Measurements from ENCODE around the gene NAA80. TPM values are rescaled to one million over a fixed set of nuclear protein-coding genes. Genes with fewer than 3 reads are reported as not detected.
A peak's percentile ranks its signal among the peaks of the same experiment; 100 is the strongest.

The NAA80 gene
- polyA plus RNA-seq, 2 of the 4 experiments (the other 2 are of a cell fraction): 3.1 to 5.3 TPM

- no peak for ATAC-seq
- no peaks in the 10 kb centered on the region for H3K9me3 ChIP-seq
- TF ChIP-seq RARB (CRISPR knock-in tag; IDR thresholded peaks at IDR 0.05): no peak
- TF ChIP-seq CHD4 (IDR thresholded peaks at IDR 0.05; ENCODE audit: borderline replicate concordance): no peak
- TF ChIP-seq MAX (IDR thresholded peaks at IDR 0.05): no peak
- no peak for TF ChIP-seq ZFP36 (IDR thresholded peaks at IDR 0.05; ENCODE audit: borderline replicate concordance, partially characterized antibody)
- no peak for TF ChIP-seq USF2 (IDR thresholded peaks at IDR 0.05)
- TF ChIP-seq FOXS1 (CRISPR knock-in tag; IDR thresholded peaks at IDR 0.05): no peak
- no peak for TF ChIP-seq CBX8 (IDR thresholded peaks at IDR 0.05)
- TF ChIP-seq, protein P1, sequence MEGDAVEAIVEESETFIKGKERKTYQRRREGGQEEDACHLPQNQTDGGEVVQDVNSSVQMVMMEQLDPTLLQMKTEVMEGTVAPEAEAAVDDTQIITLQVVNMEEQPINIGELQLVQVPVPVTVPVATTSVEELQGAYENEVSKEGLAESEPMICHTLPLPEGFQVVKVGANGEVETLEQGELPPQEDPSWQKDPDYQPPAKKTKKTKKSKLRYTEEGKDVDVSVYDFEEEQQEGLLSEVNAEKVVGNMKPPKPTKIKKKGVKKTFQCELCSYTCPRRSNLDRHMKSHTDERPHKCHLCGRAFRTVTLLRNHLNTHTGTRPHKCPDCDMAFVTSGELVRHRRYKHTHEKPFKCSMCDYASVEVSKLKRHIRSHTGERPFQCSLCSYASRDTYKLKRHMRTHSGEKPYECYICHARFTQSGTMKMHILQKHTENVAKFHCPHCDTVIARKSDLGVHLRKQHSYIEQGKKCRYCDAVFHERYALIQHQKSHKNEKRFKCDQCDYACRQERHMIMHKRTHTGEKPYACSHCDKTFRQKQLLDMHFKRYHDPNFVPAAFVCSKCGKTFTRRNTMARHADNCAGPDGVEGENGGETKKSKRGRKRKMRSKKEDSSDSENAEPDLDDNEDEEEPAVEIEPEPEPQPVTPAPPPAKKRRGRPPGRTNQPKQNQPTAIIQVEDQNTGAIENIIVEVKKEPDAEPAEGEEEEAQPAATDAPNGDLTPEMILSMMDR (IDR thresholded peaks at IDR 0.05): no peak
- TF ChIP-seq EHMT2 (IDR thresholded peaks at IDR 0.05; ENCODE audit: low read depth): no peak
- TF ChIP-seq BHLHE40 (IDR thresholded peaks at IDR 0.05; ENCODE audit: low read depth, low read length): no peak
- no peak for TF ChIP-seq PBX3 (IDR thresholded peaks at IDR 0.05)
- no peak for TF ChIP-seq ZNF302 (CRISPR knock-in tag; IDR thresholded peaks at IDR 0.05)
- no peak for TF ChIP-seq ZC3H11A (IDR thresholded peaks at IDR 0.05)
- no peak for TF ChIP-seq PHF8 (IDR thresholded peaks at IDR 0.05; ENCODE audit: borderline replicate concordance, low read depth)
- ChIA-PET CTCF (interaction anchor here (1.0 to 5.1 kb wide), 6 partner anchors 13 to 33 kb away, joined by 3 to 56 read pairs (median 4); partner anchors contain the start of genes HYAL3 and NAA80), POLR2A (no interaction called here)
- 76% methylated on average over 7 of the region's 14 CpGs for WGBS (ENCODE audit: missing lambda C conversion rate)
- H3K27ac ChIP-seq: peak overlapping the region; percentile 99 to 100; a peak in 5 of 6 replicates
- peak overlapping the region; percentile 65 for H3K4me3 ChIP-seq
- no peak for FAIRE-seq
- peaks cover 30% of the 10 kb centered on the region for H3K4me1 ChIP-seq
- no peak for DNase-seq (ENCODE audit: low read depth in 1 of 2, low spot score in 1 of 2)
- H3K4me2 ChIP-seq: peak overlapping the region; percentile 98
Observed at GRCh38 chr3:50322115-50322385, 22.8 kb upstream of the NAA80 start.

DNA sequence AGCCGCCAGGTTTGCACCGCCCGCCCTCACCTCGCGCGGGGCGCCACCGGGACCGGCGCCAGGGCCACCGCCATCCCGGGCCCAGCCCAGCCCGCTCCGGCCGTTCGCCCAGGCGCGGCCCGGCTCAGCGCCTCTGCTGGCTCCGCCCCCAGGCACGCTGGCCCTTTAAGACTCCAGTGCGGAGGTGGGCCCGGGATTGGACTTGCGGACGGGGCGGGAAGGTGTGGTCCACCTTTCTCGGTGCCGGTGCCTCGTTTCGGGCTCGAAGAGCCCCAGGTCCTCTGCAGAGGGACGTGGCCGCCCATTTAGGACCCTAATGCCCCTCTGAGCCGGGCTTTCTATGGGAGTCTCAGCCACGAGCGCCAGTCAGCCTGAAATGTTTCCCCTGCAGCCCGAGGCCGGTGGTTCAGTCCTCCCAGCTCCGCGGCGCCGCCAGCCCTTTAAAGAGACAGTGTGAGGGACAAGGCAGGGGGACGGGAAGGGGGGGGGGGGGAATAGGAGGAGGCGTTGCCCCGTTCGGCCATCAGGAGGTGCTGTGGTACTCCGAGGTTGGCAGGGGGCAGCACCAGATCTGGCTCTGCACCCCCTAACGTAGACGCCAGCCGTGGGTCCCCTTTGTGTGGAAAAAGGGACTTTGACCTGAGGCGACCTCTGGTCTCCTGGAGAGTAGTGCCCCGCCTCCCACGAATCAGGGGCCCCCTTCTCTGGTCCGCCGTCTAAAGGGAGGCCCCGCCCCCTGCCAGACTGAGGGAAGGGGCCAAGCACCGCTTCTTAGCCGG lies 22.3 kb upstream of the NAA80 start:
- Histone ChIP-seq H3K4me3 (peak overlapping the region; percentile 65), H3K27ac (peak overlapping the region; percentile 99 to 100), H3K4me1 (peaks cover 30% of the 10 kb centered on the region), H3K9me3 (no peaks in the 10 kb centered on the region), H3K4me2 (peak overlapping the region; percentile 98)
- ChIA-PET POLR2A (no interaction called here), CTCF (interaction anchor here (0.5 to 5.1 kb wide), 15 partner anchors 8 to 270 kb away, joined by 3 to 56 read pairs (median 3); partner anchors contain the start of genes HYAL3 and NAA80)
- DNase-seq (ENCODE audit: low read depth in 1 of 2, low spot score in 1 of 2) (peak; percentile 68 to 88), ATAC-seq (peak; percentile 80 to 85), FAIRE-seq (no peak)
- 6% methylated on average over 3 of the region's 59 CpGs for WGBS (ENCODE audit: missing lambda C conversion rate)
- TF ChIP-seq HEYL (CRISPR knock-in tag; IDR thresholded peaks at IDR 0.05): no peak
- TF ChIP-seq BHLHE40 (IDR thresholded peaks at IDR 0.05; ENCODE audit: low read depth, low read length): peak; percentile 44; the same call in 1 of the 2 replicates
- TF ChIP-seq CBX2 (IDR thresholded peaks at IDR 0.05; ENCODE audit: borderline replicate concordance, low read depth): no peak
- TF ChIP-seq, protein P2, sequence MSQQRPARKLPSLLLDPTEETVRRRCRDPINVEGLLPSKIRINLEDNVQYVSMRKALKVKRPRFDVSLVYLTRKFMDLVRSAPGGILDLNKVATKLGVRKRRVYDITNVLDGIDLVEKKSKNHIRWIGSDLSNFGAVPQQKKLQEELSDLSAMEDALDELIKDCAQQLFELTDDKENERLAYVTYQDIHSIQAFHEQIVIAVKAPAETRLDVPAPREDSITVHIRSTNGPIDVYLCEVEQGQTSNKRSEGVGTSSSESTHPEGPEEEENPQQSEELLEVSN (IDR thresholded peaks at IDR 0.05; ENCODE audit: borderline replicate concordance, low read depth): no peak
- no peak for TF ChIP-seq USF2 (IDR thresholded peaks at IDR 0.05)
- no peak for TF ChIP-seq RFX5 (IDR thresholded peaks at IDR 0.05)
- TF ChIP-seq MAX (IDR thresholded peaks at IDR 0.05): peak; percentile 84
- TF ChIP-seq POLR2A (IDR thresholded peaks at IDR 0.05; ENCODE audit: low read length): peak; percentile 50
- TF ChIP-seq RCOR1 (IDR thresholded peaks at IDR 0.05; ENCODE audit: low read depth, low read length): no peak
- no peak for TF ChIP-seq HMGXB4 (CRISPR knock-in tag; IDR thresholded peaks at IDR 0.05; ENCODE audit: borderline replicate concordance)
- TF ChIP-seq, protein P3, sequence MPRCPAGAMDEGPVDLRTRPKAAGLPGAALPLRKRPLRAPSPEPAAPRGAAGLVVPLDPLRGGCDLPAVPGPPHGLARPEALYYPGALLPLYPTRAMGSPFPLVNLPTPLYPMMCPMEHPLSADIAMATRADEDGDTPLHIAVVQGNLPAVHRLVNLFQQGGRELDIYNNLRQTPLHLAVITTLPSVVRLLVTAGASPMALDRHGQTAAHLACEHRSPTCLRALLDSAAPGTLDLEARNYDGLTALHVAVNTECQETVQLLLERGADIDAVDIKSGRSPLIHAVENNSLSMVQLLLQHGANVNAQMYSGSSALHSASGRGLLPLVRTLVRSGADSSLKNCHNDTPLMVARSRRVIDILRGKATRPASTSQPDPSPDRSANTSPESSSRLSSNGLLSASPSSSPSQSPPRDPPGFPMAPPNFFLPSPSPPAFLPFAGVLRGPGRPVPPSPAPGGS (IDR thresholded peaks at IDR 0.05): 0 out of 3 replicates have a peak, but pooled peaks have one; percentile 49
- no peak for TF ChIP-seq KDM1A (IDR thresholded peaks at IDR 0.05; ENCODE audit: low read depth)
- no peak for TF ChIP-seq MAZ (IDR thresholded peaks at IDR 0.05; ENCODE audit: borderline replicate concordance, low read depth, low read length)

Data from A549 (cell line).